SK-N-SH treated with all-trans-retinoic acid at 6 μM for 48 hours (cell line): Measurements from ENCODE around the gene SLAMF7.

Experiments
- CSDC2 ChIP-seq: fragments of 250-450 bp; sonication (Bioruptor Pico); IDR thresholded peaks from 2 replicates; pipeline ENCODE4 v1.5.0; 2020; ENCODE audit warnings: mild to moderate bottlenecking, moderate library complexity
- PATZ1 ChIP-seq: fragments of 250-450 bp; sonication (Bioruptor Pico); IDR thresholded peaks from 2 replicates; pipeline ENCODE4 v1.8.0; 2020; ENCODE audit warnings: mild to moderate bottlenecking, moderate library complexity, borderline replicate concordance
- PPARA ChIP-seq: fragments of 250-450 bp; sonication (Bioruptor Pico); IDR thresholded peaks from 2 replicates; pipeline ENCODE4 v1.5.0; 2020; ENCODE audit warnings: mild to moderate bottlenecking, borderline replicate concordance
- SNAI2 ChIP-seq: fragments of 250-450 bp; sonication (Bioruptor Pico); IDR thresholded peaks from 2 replicates; pipeline ENCODE4 v1.5.0; 2020; ENCODE audit warnings: mild to moderate bottlenecking, moderate library complexity
- TOX ChIP-seq: fragments of 250-450 bp; sonication (Bioruptor Pico); IDR thresholded peaks from 2 replicates; pipeline ENCODE4 v1.8.0; 2021; ENCODE audit warnings: mild to moderate bottlenecking, moderate library complexity, borderline replicate concordance
- ZFP3 ChIP-seq: fragments of 250-450 bp; sonication (Bioruptor Pico); IDR thresholded peaks from 2 replicates; pipeline ENCODE4 v1.5.0; 2020; ENCODE audit warnings: mild to moderate bottlenecking, moderate library complexity
- ZFP30 ChIP-seq: fragments of 450-650 bp; formaldehyde crosslinking; IDR thresholded peaks from 2 replicates; pipeline ENCODE4 v1.5.0; 2022; ENCODE audit warnings: mild to moderate bottlenecking, moderate library complexity

DNA sequence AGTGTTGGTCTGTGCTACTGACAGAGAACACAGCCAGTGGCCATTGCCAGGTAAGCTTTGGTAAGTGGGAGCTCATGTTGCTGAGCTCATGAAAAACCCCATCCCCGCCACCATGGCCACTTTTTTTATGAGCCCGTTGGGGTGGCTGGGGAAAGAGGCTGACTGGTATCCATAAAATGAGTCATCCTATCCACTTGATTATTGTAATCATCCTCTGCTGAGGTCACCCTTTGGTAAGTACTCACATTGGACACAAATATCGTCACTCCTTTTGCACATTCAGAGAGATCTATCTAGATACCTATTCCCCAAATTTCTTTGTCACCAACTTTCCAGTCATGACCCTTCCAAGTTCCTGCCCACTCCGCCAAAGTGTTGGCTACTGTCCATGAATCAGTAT, 22.0 kb downstream of the SLAMF7 start:
- TF ChIP-seq PPARA (no peak), TOX (no peak), SNAI2 (no peak), PATZ1 (no peak), ZFP30 (no peak), ZFP3 (CRISPR knock-in tag) (no peak), CSDC2 (CRISPR knock-in tag) (no peak)
